ENCODE measurements around the gene ITGB8.

The ITGB8 gene

GRCh38 chr7:20402747-20403230 lies 72.1 kb downstream of the ITGB8 start:
- H3K4me3 ChIP-seq (ENCODE audit: low read length) = no peak overlapping the region
- peak; percentile 42 for TF ChIP-seq CTCF (conservative IDR thresholded peaks at IDR 0.05; ENCODE audit: low read length)
- DNase-seq (ENCODE audit: low read depth) = no peak

GRCh38 chr7:20403331-20403730 lies 72.6 kb downstream of the ITGB8 start:
- DNase-seq (ENCODE audit: low read depth) = peak; percentile 74
- TF ChIP-seq CTCF (conservative IDR thresholded peaks at IDR 0.05; ENCODE audit: low read length) = no peak
- H3K4me3 ChIP-seq (ENCODE audit: low read length) = no peak overlapping the region

GRCh38 chr7:20404320-20404719 lies 73.6 kb downstream of the ITGB8 start:
- no peak for TF ChIP-seq CTCF (conservative IDR thresholded peaks at IDR 0.05; ENCODE audit: low read length)
- H3K4me3 ChIP-seq (ENCODE audit: low read length) = no peak overlapping the region
- DNase-seq (ENCODE audit: low read depth) = no peak

GRCh38 chr7:20407585-20408466 lies 77.1 kb downstream of the ITGB8 start:
- H3K4me3 ChIP-seq (ENCODE audit: low read length) = no peak overlapping the region
- TF ChIP-seq CTCF (conservative IDR thresholded peaks at IDR 0.05; ENCODE audit: low read length) = no peak
- DNase-seq (ENCODE audit: low read depth) = peak; percentile 75

- DNase-seq (ENCODE audit: low read depth) = peak; percentile 77
- no peak for TF ChIP-seq CTCF (conservative IDR thresholded peaks at IDR 0.05; ENCODE audit: low read length)
- no peak overlapping the region for H3K4me3 ChIP-seq (ENCODE audit: low read length)
Measured at GRCh38 chr7:20408467-20408826, 77.7 kb downstream of the ITGB8 start.

- no peak overlapping the region for H3K4me3 ChIP-seq (ENCODE audit: low read length)
- TF ChIP-seq CTCF (conservative IDR thresholded peaks at IDR 0.05; ENCODE audit: low read length) = no peak
- DNase-seq (ENCODE audit: low read depth) = no peak
Measured at GRCh38 chr7:20409961-20410360, 79.3 kb downstream of the ITGB8 start.

GRCh38 chr7:20411372-20411771 lies 80.7 kb downstream of the ITGB8 start:
- H3K4me3 ChIP-seq (ENCODE audit: low read length) = no peak overlapping the region
- no peak for DNase-seq (ENCODE audit: low read depth)
- no peak for TF ChIP-seq CTCF (conservative IDR thresholded peaks at IDR 0.05; ENCODE audit: low read length)

All from AG10803 (cell line).